A549 treated with Hydrocortisone at 1 μM for 4 hours (cell line): Measurements from ENCODE around the gene OCEL1. TPM values are rescaled to one million over a fixed set of nuclear protein-coding genes. Genes with fewer than 3 reads are reported as not detected.

Experiments
- total RNA-seq: library from RNA; stranded (reverse); fragments of 200-300 nt; extraction: Qiagen RNA extraction; gene quantifications from 5 replicates; pipeline ENCODE4 v1.2.3, GENCODE V29; 2022

OCEL1 gene, protein sequence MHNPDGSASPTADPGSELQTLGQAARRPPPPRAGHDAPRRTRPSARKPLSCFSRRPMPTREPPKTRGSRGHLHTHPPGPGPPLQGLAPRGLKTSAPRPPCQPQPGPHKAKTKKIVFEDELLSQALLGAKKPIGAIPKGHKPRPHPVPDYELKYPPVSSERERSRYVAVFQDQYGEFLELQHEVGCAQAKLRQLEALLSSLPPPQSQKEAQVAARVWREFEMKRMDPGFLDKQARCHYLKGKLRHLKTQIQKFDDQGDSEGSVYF
- 9.6 to 13.3 TPM (median 11.6 TPM) in 5 replicates for total RNA-seq

DNA sequence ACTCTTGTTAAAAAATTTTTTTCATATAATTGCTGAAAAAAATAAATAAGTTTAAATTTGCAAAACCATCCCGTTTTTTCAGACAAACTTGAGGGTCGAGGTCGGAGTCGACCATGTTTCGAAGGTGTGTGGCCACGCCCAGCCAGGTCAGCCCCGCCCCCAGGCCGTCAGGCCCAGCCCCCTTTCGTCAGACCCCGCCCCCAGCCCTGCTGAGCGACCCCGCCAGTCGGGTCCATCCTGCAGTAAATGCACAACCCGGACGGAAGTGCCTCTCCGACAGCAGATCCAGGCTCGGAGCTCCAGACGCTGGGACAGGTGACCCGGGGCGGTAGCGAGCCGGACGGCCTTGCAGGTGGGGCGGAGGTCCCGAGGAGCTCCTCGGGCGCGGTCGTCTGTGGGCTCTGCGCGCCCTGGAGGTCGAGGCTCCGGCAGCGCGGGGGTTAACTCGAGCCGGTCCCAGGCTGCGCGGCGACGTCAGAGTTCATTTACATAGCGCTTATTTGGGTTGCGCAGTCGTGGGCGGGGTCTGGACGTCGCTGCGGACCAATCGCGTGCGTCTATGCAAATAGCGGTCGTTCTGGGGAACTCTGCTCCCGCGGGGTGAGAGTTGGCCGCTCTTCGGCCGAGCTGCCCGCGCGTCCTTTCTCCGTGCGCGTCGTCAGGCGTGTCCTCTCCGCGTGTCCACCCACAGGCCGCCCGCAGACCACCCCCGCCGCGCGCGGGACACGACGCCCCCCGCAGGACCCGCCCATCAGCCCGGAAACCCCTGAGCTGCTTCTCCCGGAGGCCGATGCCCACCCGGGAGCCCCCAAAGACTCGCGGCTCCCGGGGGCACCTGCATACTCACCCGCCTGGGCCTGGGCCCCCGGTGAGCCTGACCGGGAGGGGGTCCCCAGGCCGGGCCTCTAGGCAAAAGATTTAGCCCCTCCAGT lies at the start of gene OCEL1:
Gene OCEL1, plus strand, starts transcription at position 225 of the 932 bp plus-strand sequence. Its CDS starts 22 bp downstream, at position 247.

DNA sequence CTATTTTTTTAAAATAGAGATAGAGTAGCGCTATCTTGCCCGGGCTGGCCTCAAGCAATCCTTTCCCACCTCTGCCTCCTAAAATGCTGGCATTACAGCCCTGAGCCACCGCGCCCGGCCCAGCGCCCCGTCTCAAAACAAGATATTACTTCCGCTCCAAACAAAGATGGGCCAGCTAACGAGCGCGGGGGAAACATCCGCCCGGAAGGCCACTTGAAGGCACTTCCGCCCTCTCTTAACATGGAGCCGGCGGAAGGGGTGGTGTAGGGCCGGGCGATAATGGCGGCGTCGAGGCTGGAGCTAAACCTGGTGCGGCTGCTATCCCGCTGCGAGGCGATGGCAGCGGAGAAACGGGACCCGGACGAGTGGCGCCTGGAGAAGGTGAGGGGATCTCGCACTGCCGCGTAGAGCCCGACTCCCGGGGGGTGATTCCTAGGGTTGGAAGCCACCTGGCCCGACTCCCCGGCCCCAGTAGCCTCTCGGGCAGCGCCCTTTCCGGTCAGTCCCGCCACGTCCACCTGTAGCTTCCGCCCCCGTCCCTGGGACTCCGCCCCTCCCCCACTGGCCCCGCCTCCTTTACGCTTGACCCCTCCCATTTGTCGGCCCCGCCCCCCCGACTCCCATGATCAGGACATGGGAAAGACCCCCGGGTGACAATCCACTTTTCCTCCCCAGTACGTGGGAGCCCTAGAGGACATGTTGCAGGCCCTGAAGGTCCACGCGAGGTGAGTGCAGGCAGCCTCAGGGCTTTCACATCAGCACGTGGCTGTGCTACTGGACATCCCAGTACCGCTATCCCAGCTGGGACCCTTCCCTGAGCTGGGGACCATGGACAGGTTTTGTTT lies 10.7 kb upstream of the OCEL1 start, which contains the start of gene USE1:
Gene USE1, plus strand, starts transcription at position 231 of the 845 bp plus-strand sequence. Its CDS starts 49 bp downstream, at position 280.

GRCh38 chr19:17245535-17245984 lies 19.5 kb downstream of the OCEL1 start, which contains the start of gene NR2F6:
Gene NR2F6, minus strand, starts transcription at chr19:17245919. Its CDS starts 699 bp downstream, at chr19:17245220.

DNA sequence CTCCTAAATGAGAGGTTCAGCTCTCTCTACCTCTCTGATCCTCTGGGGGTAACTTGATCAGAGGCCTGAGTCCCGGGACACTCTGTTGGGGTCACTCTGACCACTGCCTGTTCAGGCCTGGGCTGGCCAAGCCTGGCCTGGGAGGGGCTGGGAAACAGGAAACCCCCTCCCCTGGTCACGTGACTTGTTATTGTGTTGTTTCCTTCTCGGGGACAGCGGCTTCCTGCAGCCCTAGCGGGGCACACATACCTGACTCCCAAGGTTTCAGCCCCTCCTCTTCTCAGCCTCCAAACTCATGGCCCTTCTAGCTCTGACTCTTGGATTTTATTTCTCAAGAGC lies 38.6 kb downstream of the OCEL1 start, which contains the start of gene USHBP1:
Gene USHBP1, minus strand, starts transcription at position 105 of the 339 bp plus-strand sequence. CDS start 446 bp downstream, outside the sequence.

DNA sequence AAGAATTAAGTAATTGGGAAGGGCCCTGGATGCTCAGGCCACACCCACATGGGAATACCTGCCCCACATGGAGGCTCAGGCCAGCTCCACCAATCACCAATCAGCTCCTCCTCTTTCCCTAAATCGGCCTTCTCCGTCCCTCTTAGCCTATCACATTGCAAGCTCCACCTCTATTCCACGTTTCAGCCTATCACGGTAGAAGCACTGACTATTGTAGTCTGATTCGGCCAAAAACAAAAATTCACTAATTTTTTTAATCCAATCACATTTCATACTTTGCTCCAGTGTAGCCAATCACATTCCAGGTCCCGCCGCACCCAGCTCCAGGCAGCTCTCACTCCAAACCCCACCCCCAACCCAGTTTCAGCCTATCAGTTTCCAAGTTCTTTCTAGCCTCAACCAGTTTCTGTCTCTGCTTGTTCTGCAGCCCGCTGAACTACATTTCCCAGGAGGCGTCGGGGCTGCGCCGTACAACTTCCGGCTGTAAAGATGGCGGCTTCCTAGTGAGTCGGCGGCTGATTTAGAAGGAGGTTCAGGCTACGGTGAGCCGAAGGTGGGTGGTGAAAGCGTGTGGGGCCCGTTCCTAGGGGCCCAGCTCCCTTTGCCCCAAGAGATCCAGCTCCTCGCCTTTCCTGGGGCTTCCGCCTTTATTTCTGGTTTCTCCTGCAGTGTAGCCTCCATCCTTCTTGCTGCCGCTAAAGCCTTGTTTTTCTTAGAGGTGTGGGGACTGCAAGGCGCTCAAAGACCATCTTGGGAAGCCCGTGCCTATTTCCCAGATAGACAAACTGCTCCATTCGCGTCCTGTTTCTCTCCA lies 41.2 kb downstream of the OCEL1 start, which contains the start of gene BABAM1:
Gene BABAM1, plus strand, starts transcription at position 469 of the 814 bp plus-strand sequence. CDS start 1,364 bp downstream, outside the sequence.

Other genes with a start within 250 kb of the OCEL1 start
- 0.05 to 0.18 TPM (median 0.07 TPM) in 4 of 5 replicates, not detected in the other for gene CPAMD8, start 199.4 kb upstream of the OCEL1 start, total RNA-seq
- gene HAUS8, start 150.8 kb upstream of the OCEL1 start, total RNA-seq, result 12.3 to 14.3 TPM (median 12.5 TPM) in 5 replicates
- 29.1 to 35.7 TPM (median 34.5 TPM) in 5 replicates for gene MYO9B, start 150.4 kb upstream of the OCEL1 start, total RNA-seq
- gene USE1, start 10.9 kb upstream of the OCEL1 start, total RNA-seq, result 13.7 to 17.8 TPM (median 15.3 TPM) in 5 replicates
- gene NR2F6, start 19.7 kb downstream of the OCEL1 start, total RNA-seq, result 29.3 to 63.7 TPM (median 62.0 TPM) in 5 replicates
- 0.02 TPM in 1 of 5 replicates, not detected in the others for gene USHBP1, start 38.5 kb downstream of the OCEL1 start, total RNA-seq
- gene BABAM1, start 41.2 kb downstream of the OCEL1 start, total RNA-seq, result 56.7 to 66.0 TPM (median 61.4 TPM) in 5 replicates
- 0.36 to 0.58 TPM (median 0.38 TPM) in 5 replicates for gene ANKLE1, start 55.7 kb downstream of the OCEL1 start, total RNA-seq
- 1.8 to 3.2 TPM (median 2.8 TPM) in 5 replicates for gene ABHD8, start 77.2 kb downstream of the OCEL1 start, total RNA-seq
- 61.1 to 87.7 TPM (median 75.2 TPM) in 5 replicates for gene MRPL34, start 79.6 kb downstream of the OCEL1 start, total RNA-seq
- gene DDA1, start 83.3 kb downstream of the OCEL1 start, total RNA-seq, result 51.9 to 57.5 TPM (median 53.8 TPM) in 5 replicates
- 2.3 to 3.8 TPM (median 3.0 TPM) in 5 replicates for gene ANO8, start 108.6 kb downstream of the OCEL1 start, total RNA-seq
- gene GTPBP3, start 111.3 kb downstream of the OCEL1 start, total RNA-seq, result 18.2 to 22.0 TPM (median 19.5 TPM) in 5 replicates
- not detected in 5 replicates for gene PLVAP, start 151.1 kb downstream of the OCEL1 start, total RNA-seq
- gene CCDC194, start 168.0 kb downstream of the OCEL1 start, total RNA-seq, result not detected in 5 replicates
- gene BST2, start 179.4 kb downstream of the OCEL1 start, total RNA-seq, result 0.12 to 0.23 TPM (median 0.16 TPM) in 4 of 5 replicates, not detected in the other
- 29.3 to 41.6 TPM (median 39.4 TPM) in 5 replicates for gene MVB12A, start 193.8 kb downstream of the OCEL1 start, total RNA-seq
- gene TMEM221, start 222.4 kb downstream of the OCEL1 start, total RNA-seq, result 0.47 to 0.76 TPM (median 0.56 TPM) in 5 replicates
- not detected in 5 replicates for gene NXNL1, start 234.7 kb downstream of the OCEL1 start, total RNA-seq
- gene SLC27A1, start 244.3 kb downstream of the OCEL1 start, total RNA-seq, result 2.4 to 2.9 TPM (median 2.5 TPM) in 5 replicates